ENCODE data around the gene MEGF6.
"Not testable (repeated sequence)": the region's sequence is repeated elsewhere in the genome, so short reads cannot be mapped to it uniquely, and the experiment has no call there.

The MEGF6 gene

GRCh38 chr1:3626025-3626424 lies 14.7 kb upstream of the MEGF6 start:
- H3K4me1 Mint-ChIP-seq: peaks cover 24 to 39% of the 10 kb centered on the region in 2 donors
- DNase-seq (no peak), ATAC-seq (replicated peaks) (no peak)
- H3K27ac Mint-ChIP-seq: no peak overlapping the region
- peak overlapping the region; percentile 89 to 90 for H3K4me3 Mint-ChIP-seq
- H3K9me3 Mint-ChIP-seq: no peaks in the 10 kb centered on the region
- peaks cover 5 to 16% of the 10 kb centered on the region in 2 donors for H3K36me3 Mint-ChIP-seq
- no peaks in the 10 kb centered on the region for H3K27me3 Mint-ChIP-seq

- peak overlapping the region; percentile 91 for H3K27ac Mint-ChIP-seq
- H3K27me3 Mint-ChIP-seq: no peaks in the 10 kb centered on the region
- H3K4me3 Mint-ChIP-seq: peak overlapping the region; percentile 89 to 90
- H3K4me1 Mint-ChIP-seq: peaks cover 27 to 39% of the 10 kb centered on the region in 2 donors
- peak; percentile 35 to 43 for ATAC-seq (replicated peaks)
- no peaks in the 10 kb centered on the region for H3K9me3 Mint-ChIP-seq
- peaks cover 3 to 14% of the 10 kb centered on the region in 2 donors for H3K36me3 Mint-ChIP-seq
- no peak for DNase-seq
Observed at GRCh38 chr1:3625151-3625907, 14.0 kb upstream of the MEGF6 start.

- H3K36me3 Mint-ChIP-seq: peaks cover 2 to 7% of the 10 kb centered on the region in 2 donors
- peak within 1 kb of the TSS; percentile 91 for H3K27ac Mint-ChIP-seq
- ATAC-seq (replicated peaks) (peak; percentile 95 to 96), DNase-seq (peak; percentile 96)
- H3K27me3 Mint-ChIP-seq: no peaks in the 10 kb centered on the region
- H3K4me1 Mint-ChIP-seq: peaks cover 26 to 38% of the 10 kb centered on the region in 2 donors
- peak within 1 kb of the TSS; percentile 89 to 90 for H3K4me3 Mint-ChIP-seq
- H3K9me3 Mint-ChIP-seq: no peaks in the 10 kb centered on the region
Observed at GRCh38 chr1:3624200-3625136, 13.2 kb upstream of the MEGF6 start, which contains the start of gene TPRG1L. Gene TPRG1L, plus strand, starts transcription at chr1:3625015. Its CDS starts 58 bp downstream, at chr1:3625073.

- ATAC-seq (replicated peaks): no peak
- peaks cover 29 to 45% of the 10 kb centered on the region in 2 donors for H3K4me1 Mint-ChIP-seq
Observed at GRCh38 chr1:3623441-3624199, 12.3 kb upstream of the MEGF6 start.

GRCh38 chr1:3622102-3622501 lies 10.8 kb upstream of the MEGF6 start:
- peaks cover 29 to 45% of the 10 kb centered on the region in 2 donors for H3K4me1 Mint-ChIP-seq
- not testable (repeated sequence) for H3K27me3 Mint-ChIP-seq; H3K27ac Mint-ChIP-seq; H3K4me3 Mint-ChIP-seq; ATAC-seq (replicated peaks); H3K9me3 Mint-ChIP-seq; H3K36me3 Mint-ChIP-seq; DNase-seq

More at GRCh38 chr1:3623441-3624199, 12.3 kb upstream of the MEGF6 start:
- H3K27me3 Mint-ChIP-seq: no peaks in the 10 kb centered on the region
- H3K4me3 Mint-ChIP-seq: peak overlapping the region; percentile 89 to 90
- DNase-seq: no peak
- peaks cover 2 to 7% of the 10 kb centered on the region in 2 donors for H3K36me3 Mint-ChIP-seq
- H3K9me3 Mint-ChIP-seq: no peaks in the 10 kb centered on the region
- peak overlapping the region; percentile 63 for H3K27ac Mint-ChIP-seq

- peaks cover 29 to 45% of the 10 kb centered on the region in 2 donors for H3K4me1 Mint-ChIP-seq
- not testable (repeated sequence) for H3K27ac Mint-ChIP-seq; H3K9me3 Mint-ChIP-seq; H3K27me3 Mint-ChIP-seq; ATAC-seq (replicated peaks); H3K36me3 Mint-ChIP-seq; DNase-seq; H3K4me3 Mint-ChIP-seq
Observed at GRCh38 chr1:3621151-3621671, 9.9 kb upstream of the MEGF6 start.

- Mint-ChIP-seq H3K27me3 (peaks cover 0 to 2% of the 10 kb centered on the region in 2 donors), H3K27ac (no peak overlapping the region), H3K36me3 (no peaks in the 10 kb centered on the region), H3K4me1 (peaks cover 27 to 40% of the 10 kb centered on the region in 2 donors), H3K9me3 (no peaks in the 10 kb centered on the region), H3K4me3 (no peak overlapping the region)
- ATAC-seq (replicated peaks) (no peak), DNase-seq (no peak)
Observed at GRCh38 chr1:3620708-3621107, 9.4 kb upstream of the MEGF6 start.

GRCh38 chr1:3618881-3619671 lies 7.8 kb upstream of the MEGF6 start:
- DNase-seq (peak; percentile 61), ATAC-seq (replicated peaks) (peak; percentile 87 to 88)
- Mint-ChIP-seq H3K9me3 (no peaks in the 10 kb centered on the region), H3K4me3 (no peak overlapping the region), H3K27ac (no peak overlapping the region), H3K4me1 (peaks cover 21 to 32% of the 10 kb centered on the region in 2 donors), H3K27me3 (peaks cover 1 to 11% of the 10 kb centered on the region in 2 donors), H3K36me3 (no peaks in the 10 kb centered on the region)

GRCh38 chr1:3618531-3618880 lies 7.2 kb upstream of the MEGF6 start:
- H3K36me3 Mint-ChIP-seq: no peaks in the 10 kb centered on the region
- DNase-seq: no peak
- no peaks in the 10 kb centered on the region for H3K9me3 Mint-ChIP-seq
- no peak overlapping the region for H3K27ac Mint-ChIP-seq
- ATAC-seq (replicated peaks): no peak
- peaks cover 19 to 26% of the 10 kb centered on the region in 2 donors for H3K4me1 Mint-ChIP-seq
- peaks cover 5 to 16% of the 10 kb centered on the region in 2 donors for H3K27me3 Mint-ChIP-seq
- H3K4me3 Mint-ChIP-seq: no peak overlapping the region

GRCh38 chr1:3617806-3618345 lies 6.6 kb upstream of the MEGF6 start:
- H3K4me1 Mint-ChIP-seq: peaks cover 15 to 20% of the 10 kb centered on the region in 2 donors
- no peak overlapping the region for H3K27ac Mint-ChIP-seq
- no peaks in the 10 kb centered on the region for H3K9me3 Mint-ChIP-seq
- DNase-seq (no peak), ATAC-seq (replicated peaks) (no peak)
- H3K4me3 Mint-ChIP-seq: no peak overlapping the region
- peaks cover 5 to 20% of the 10 kb centered on the region in 2 donors for H3K27me3 Mint-ChIP-seq
- no peaks in the 10 kb centered on the region for H3K36me3 Mint-ChIP-seq

GRCh38 chr1:3616861-3617260 lies 5.6 kb upstream of the MEGF6 start:
- DNase-seq (no peak), ATAC-seq (replicated peaks) (no peak)
- Mint-ChIP-seq H3K9me3 (no peaks in the 10 kb centered on the region), H3K27ac (no peak overlapping the region), H3K36me3 (no peaks in the 10 kb centered on the region), H3K27me3 (peaks cover 9 to 24% of the 10 kb centered on the region in 2 donors), H3K4me3 (no peak overlapping the region), H3K4me1 (peaks cover 16 to 20% of the 10 kb centered on the region in 2 donors)

- H3K36me3 Mint-ChIP-seq: no peaks in the 10 kb centered on the region
- no peak overlapping the region for H3K27ac Mint-ChIP-seq
- peaks cover 18 to 27% of the 10 kb centered on the region in 2 donors for H3K4me1 Mint-ChIP-seq
Observed at GRCh38 chr1:3614755-3615742, 3.7 kb upstream of the MEGF6 start.

More at GRCh38 chr1:3614755-3615742, 3.7 kb upstream of the MEGF6 start:
- ATAC-seq (replicated peaks) (no peak), DNase-seq (no peak)
- Mint-ChIP-seq H3K27me3 (peaks cover 22 to 33% of the 10 kb centered on the region in 2 donors), H3K9me3 (no peaks in the 10 kb centered on the region), H3K4me3 (no peak overlapping the region)
